Lung (tissue), 12 donors: ENCODE results near the gene REEP5. TPM values are rescaled to one million over a fixed set of nuclear protein-coding genes. Genes with fewer than 3 reads are reported as not detected.

Experiments used
- ATAC-seq: fragments of 200-7000 bp; cut with Tn5 transposase; one replicate; pipeline ENCODE4 v1.9.1; 2020; ENCODE audit warnings: moderate number of reproducible peaks; ENCODE audit not compliant: insufficient read depth, low FRiP score
- DNase-seq, 3 donors: peaks; one replicate each; pipeline ENCODE4 v3.0.0-alpha.2; 2013 to 2017
- H3K27ac ChIP-seq, 2 donors: one replicate each; pipeline ENCODE4 v1.5.1; 2013; ENCODE audit warnings: mild to moderate bottlenecking in 2 of 2, moderate library complexity in 2 of 2, control low read depth in 1 of 2, inconsistent platforms in 1 of 2, low read depth in 1 of 2, low read length in 1 of 2
- H3K27me3 ChIP-seq, 3 donors: one replicate each; pipeline ENCODE4 v1.5.1; 2013; ENCODE audit warnings: low read length in 2 of 3; ENCODE audit not compliant: control insufficient read depth in 3 of 3, insufficient read depth in 3 of 3
- H3K36me3 ChIP-seq, 4 donors: one replicate each; pipeline ENCODE4 v1.5.1; 2013; ENCODE audit warnings: low read length in 4 of 4, mild to moderate bottlenecking in 1 of 4, moderate library complexity in 1 of 4; ENCODE audit not compliant: control insufficient read depth in 4 of 4, insufficient read depth in 4 of 4
- H3K4me1 ChIP-seq, 5 donors: one replicate each; pipeline ENCODE4 v1.5.1; 2013; ENCODE audit warnings: low read length in 5 of 5, mild to moderate bottlenecking in 2 of 5, moderate library complexity in 1 of 5; ENCODE audit not compliant: control insufficient read depth in 5 of 5, insufficient read depth in 5 of 5
- H3K4me3 ChIP-seq: one replicate; pipeline ENCODE4 v1.5.1; 2013; ENCODE audit warnings: mild to moderate bottlenecking, control low read depth, moderate library complexity
- H3K9ac ChIP-seq, 2 donors: one replicate each; pipeline ENCODE4 v1.5.1; 2013; ENCODE audit warnings: low read length in 2 of 2, control low read depth in 1 of 2; ENCODE audit not compliant: insufficient read depth in 1 of 2
- H3K9me3 ChIP-seq, 4 donors: one replicate each; pipeline ENCODE4 v1.5.1; 2013; ENCODE audit warnings: low read length in 3 of 4, mild to moderate bottlenecking in 1 of 4, moderate library complexity in 1 of 4; ENCODE audit not compliant: control insufficient read depth in 4 of 4, insufficient read depth in 3 of 4
- WGBS, 2 donors: extraction: QIAGEN DNeasy Blood & Tissue Kit; methylation state at CpG; one replicate each; pipeline ENCODE4 v1.1.7; 2013; 5-methylcytosine and 5-hydroxymethylcytosine counted together
- polyA plus RNA-seq, 2 donors: library from polyadenylated mRNA; stranded (reverse); fragments of 200-250 nt; gene quantifications; one replicate each; pipeline ENCODE4 v1.2.1, GENCODE V29; 2013
- total RNA-seq, 2 donors: library from RNA; depleted of rRNA in 1 of 2; stranded (reverse); fragments of >200 nt in 1 of 2; gene quantifications; one replicate each; pipeline ENCODE4 v1.2.1, GENCODE V29; 2014 to 2021
- TF ChIP-seq, protein P1 (sequence below): IDR thresholded peaks from 2 replicates; pipeline ENCODE4 v1.5.1; 2012; ENCODE audit warnings: mild to moderate bottlenecking; ENCODE audit errors: control extremely low read depth, extremely low read depth
- donor health status: control.
- donor health status: control.
- donor health status: Bipolar disorder and iron deficiency.
- donor health status: healthy.
- donor health status: DM: yes; HTN: yes; CAD: no.

The REEP5 gene
- total and polyA plus RNA-seq, 4 donors, result 58.9 to 112 (median 69.0) TPM

DNA sequence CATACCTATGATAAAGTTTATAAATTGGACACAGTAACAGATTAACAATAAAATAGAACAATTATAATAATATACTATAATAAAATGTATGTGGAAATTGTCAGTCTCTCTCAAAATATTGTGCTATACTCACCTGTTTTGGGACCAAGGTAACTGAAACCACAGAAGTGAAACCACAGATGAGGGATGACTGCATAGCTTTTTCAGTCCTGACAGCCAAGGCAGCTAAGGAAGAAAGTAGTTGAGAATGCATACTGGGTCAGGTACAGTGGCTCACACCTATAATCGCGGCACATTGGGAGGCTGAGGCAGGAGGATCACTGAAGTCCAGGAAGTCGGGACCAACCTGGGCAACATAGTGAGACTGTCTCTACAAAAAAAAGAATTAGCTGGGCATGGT, 52.1 kb downstream of the REEP5 start:
- Histone ChIP-seq H3K4me3 (no peak overlapping the region), H3K4me1 (no peaks in the 10 kb centered on the region), H3K9ac (no peak overlapping the region), H3K36me3 (peaks cover 3 to 21% (median 15%) of the 10 kb centered on the region in 4 donors), H3K27ac (no peak overlapping the region), H3K27me3 (no peaks in the 10 kb centered on the region), H3K9me3 (no peaks in the 10 kb centered on the region)
- 95 to 96% methylated on average over 3 of the region's 3 CpGs for WGBS, 2 donors
- no peak for ATAC-seq
- DNase-seq, result no peak
- TF ChIP-seq, protein P1, sequence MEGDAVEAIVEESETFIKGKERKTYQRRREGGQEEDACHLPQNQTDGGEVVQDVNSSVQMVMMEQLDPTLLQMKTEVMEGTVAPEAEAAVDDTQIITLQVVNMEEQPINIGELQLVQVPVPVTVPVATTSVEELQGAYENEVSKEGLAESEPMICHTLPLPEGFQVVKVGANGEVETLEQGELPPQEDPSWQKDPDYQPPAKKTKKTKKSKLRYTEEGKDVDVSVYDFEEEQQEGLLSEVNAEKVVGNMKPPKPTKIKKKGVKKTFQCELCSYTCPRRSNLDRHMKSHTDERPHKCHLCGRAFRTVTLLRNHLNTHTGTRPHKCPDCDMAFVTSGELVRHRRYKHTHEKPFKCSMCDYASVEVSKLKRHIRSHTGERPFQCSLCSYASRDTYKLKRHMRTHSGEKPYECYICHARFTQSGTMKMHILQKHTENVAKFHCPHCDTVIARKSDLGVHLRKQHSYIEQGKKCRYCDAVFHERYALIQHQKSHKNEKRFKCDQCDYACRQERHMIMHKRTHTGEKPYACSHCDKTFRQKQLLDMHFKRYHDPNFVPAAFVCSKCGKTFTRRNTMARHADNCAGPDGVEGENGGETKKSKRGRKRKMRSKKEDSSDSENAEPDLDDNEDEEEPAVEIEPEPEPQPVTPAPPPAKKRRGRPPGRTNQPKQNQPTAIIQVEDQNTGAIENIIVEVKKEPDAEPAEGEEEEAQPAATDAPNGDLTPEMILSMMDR, result no peak

DNA sequence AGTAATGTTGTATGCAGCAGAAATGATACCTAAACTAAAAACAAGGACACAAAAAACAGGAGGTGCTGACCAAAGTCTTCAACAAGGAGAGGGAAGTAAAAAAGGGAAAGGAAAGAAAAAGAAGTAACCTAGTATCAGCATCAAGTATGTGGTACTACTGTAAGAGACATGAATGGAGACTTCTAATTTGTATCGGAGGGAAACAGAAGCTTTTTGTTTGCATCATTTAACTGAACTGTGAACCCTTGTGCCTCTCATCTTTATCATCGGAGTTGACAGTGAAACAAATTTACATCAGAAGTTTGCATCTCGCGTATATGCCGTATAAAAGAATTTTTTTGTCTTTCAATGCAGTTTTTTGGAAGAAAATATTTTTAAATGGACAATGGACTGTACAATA, 54.6 kb downstream of the REEP5 start:
- TF ChIP-seq, protein P1, result no peak
- peaks cover 12 to 25% (median 20%) of the 10 kb centered on the region in 4 donors for H3K36me3 ChIP-seq
- H3K4me3 ChIP-seq, result no peak overlapping the region
- no peaks in the 10 kb centered on the region for H3K9me3 ChIP-seq
- DNase-seq (no peak), ATAC-seq (no peak)
- 97% methylated on average over 5 of the region's 5 CpGs for WGBS, 2 donors
- H3K27me3 ChIP-seq, result no peaks in the 10 kb centered on the region
- H3K4me1 ChIP-seq, result peaks cover 0 to 11% (median 2%) of the 10 kb centered on the region in 5 donors
- H3K9ac ChIP-seq, result no peak overlapping the region
- H3K27ac ChIP-seq, result no peak overlapping the region

DNA sequence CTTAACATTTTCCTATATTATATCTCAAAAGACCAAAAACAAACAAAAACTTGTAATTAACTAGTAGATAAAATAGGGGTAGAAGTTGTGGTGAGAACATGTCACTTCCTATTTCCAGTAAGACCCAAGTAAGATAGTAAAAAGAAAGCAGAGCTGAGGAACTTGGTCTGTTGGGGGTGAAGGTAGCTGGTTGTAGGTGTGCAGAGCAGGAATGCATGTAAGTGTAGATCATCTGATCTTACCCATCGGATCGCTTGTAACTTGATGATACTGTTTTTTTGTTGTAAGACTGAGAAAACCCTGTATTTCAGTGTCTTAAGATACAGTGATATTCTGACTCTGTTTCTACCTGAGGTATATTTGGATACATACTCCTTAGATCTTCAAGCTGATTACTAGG, 55.3 kb downstream of the REEP5 start:
- Histone ChIP-seq H3K27me3 (no peaks in the 10 kb centered on the region), H3K36me3 (peaks cover 12 to 25% (median 20%) of the 10 kb centered on the region in 4 donors), H3K9ac (no peak overlapping the region), H3K4me1 (peaks cover 0 to 17% (median 5%) of the 10 kb centered on the region in 5 donors), H3K27ac (no peak overlapping the region), H3K9me3 (no peaks in the 10 kb centered on the region), H3K4me3 (no peak overlapping the region)
- WGBS, 2 donors, result 98 to 99% methylated on average over 2 of the region's 2 CpGs
- ATAC-seq, result no peak
- no peak for DNase-seq
- TF ChIP-seq, protein P1, result no peak

DNA sequence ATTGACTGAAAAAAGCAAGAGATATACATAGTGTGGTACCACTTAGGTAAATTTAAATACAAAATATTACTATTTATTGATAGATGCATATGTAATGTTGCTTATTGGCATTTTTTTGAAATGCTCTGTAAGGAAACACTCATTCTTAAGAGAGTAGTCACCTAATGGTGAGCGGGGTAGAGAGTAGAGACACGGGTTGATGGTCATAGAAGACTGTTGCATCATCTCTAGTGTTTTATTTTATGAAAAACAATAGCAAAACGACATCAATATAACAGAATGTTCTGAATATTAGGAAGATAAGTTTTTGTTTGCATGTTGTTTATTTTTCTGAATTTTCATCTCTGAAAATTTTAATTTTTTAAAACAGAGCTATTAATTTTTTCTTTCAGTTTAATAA, 56.9 kb downstream of the REEP5 start:
- Histone ChIP-seq H3K27me3 (no peaks in the 10 kb centered on the region), H3K27ac (no peak overlapping the region), H3K4me3 (no peak overlapping the region), H3K9ac (no peak overlapping the region), H3K9me3 (no peaks in the 10 kb centered on the region), H3K36me3 (peaks cover 15 to 18% (median 16%) of the 10 kb centered on the region in 4 donors), H3K4me1 (peaks cover 0 to 17% (median 9%) of the 10 kb centered on the region in 5 donors)
- TF ChIP-seq, protein P1, result no peak
- 92 to 93% methylated on average over 3 of the region's 3 CpGs for WGBS, 2 donors
- ATAC-seq (no peak), DNase-seq (no peak)
